ENCODE data around the gene RRP15.

DNA sequence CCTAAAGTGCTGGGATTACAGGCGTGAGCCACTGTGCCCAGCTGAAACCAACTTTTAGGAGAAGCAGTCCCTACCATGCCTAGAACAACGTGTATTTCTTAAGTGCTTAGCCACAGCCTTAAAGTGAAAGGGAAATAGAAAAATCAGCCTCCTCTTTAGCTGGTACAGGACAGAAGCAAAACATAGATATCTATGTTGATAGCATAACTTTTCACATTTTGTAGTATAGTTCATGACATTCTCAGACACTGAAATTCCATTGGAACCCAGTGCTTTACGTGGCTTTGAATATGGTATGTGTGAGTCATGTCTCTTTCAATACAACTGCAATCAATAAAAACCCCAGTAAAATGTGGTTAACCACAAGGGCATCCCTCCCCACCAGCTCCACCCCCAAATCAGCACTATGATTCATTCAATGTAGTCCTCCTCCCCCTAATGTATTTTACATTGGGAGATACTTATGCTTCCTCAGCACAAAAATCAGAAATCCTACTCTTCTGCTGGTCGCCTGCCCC, 92.1 kb downstream of the RRP15 start:
- TF ChIP-seq POLR2A (IDR thresholded peaks at IDR 0.05; ENCODE audit: borderline replicate concordance, extremely low read depth, insufficient read depth, insufficient read length) (no peak), EZH2 (IDR thresholded peaks at IDR 0.05) (no peak), EZH2phosphoT487 (IDR thresholded peaks at IDR 0.05; ENCODE audit: borderline replicate concordance) (no peak), TCF7L2 (IDR thresholded peaks at IDR 0.05; ENCODE audit: borderline replicate concordance, extremely low read depth, insufficient read depth, insufficient read length) (peak; percentile 69), ELF1 (IDR thresholded peaks at IDR 0.05; ENCODE audit: borderline replicate concordance, low read depth) (no peak), SP1 (IDR thresholded peaks at IDR 0.05; ENCODE audit: low read depth) (peak; percentile 85)
- TF ChIP-seq, protein P1, sequence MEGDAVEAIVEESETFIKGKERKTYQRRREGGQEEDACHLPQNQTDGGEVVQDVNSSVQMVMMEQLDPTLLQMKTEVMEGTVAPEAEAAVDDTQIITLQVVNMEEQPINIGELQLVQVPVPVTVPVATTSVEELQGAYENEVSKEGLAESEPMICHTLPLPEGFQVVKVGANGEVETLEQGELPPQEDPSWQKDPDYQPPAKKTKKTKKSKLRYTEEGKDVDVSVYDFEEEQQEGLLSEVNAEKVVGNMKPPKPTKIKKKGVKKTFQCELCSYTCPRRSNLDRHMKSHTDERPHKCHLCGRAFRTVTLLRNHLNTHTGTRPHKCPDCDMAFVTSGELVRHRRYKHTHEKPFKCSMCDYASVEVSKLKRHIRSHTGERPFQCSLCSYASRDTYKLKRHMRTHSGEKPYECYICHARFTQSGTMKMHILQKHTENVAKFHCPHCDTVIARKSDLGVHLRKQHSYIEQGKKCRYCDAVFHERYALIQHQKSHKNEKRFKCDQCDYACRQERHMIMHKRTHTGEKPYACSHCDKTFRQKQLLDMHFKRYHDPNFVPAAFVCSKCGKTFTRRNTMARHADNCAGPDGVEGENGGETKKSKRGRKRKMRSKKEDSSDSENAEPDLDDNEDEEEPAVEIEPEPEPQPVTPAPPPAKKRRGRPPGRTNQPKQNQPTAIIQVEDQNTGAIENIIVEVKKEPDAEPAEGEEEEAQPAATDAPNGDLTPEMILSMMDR (IDR thresholded peaks at IDR 0.05 in 2 of 3, conservative IDR thresholded peaks at IDR 0.05 in 1 of 3; ENCODE audit: borderline replicate concordance in 1 of 3, insufficient read depth in 1 of 3, low read depth in 2 of 3, low read length in 2 of 3), result no peak
- TF ChIP-seq, protein P2, sequence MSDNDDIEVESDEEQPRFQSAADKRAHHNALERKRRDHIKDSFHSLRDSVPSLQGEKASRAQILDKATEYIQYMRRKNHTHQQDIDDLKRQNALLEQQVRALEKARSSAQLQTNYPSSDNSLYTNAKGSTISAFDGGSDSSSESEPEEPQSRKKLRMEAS (IDR thresholded peaks at IDR 0.05), result peak; percentile 64
